Sigmoid colon (tissue), 3 donors: ENCODE measurements around the gene ZBED1.

Experiments used
- POLR2A ChIP-seq, 2 donors: fragments of 450-650 bp; IDR thresholded peaks; one replicate each; pipeline ENCODE4 v1.6.1; 2016; ENCODE audit warnings: antibody characterized with exemption in 2 of 2, mild to moderate bottlenecking in 2 of 2, moderate library complexity in 2 of 2
- TF ChIP-seq, protein P1 (sequence below), 4 experiments: fragments of 450-650 bp in 3 of 4; fragments of 200-600 bp in 1 of 4; IDR thresholded peaks; one replicate each; pipeline ENCODE4 v1.5.1; 2016 to 2019; ENCODE audit warnings: antibody characterized with exemption in 4 of 4, mild to moderate bottlenecking in 3 of 4, moderate library complexity in 2 of 4

DNA sequence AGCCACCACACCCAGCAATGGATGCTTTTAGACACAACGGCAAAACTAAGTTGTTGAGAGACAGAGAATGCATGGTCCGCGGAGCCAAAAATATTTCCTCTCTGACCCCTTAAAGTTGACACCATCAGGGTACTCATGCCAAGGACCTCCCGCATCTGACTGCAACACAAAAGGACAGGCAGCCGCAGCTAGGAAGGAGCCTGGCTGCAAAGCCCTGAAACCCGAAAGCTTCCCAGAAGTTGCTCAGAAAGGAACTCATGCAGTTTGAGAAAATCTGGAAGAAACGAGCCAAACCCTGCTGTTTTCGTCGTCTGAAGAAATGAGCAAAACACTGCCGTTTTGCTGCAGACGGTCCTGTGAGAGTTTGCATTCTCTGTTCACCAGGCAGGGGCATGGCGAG, 16.5 kb downstream of the ZBED1 start:
- TF ChIP-seq, protein P1, sequence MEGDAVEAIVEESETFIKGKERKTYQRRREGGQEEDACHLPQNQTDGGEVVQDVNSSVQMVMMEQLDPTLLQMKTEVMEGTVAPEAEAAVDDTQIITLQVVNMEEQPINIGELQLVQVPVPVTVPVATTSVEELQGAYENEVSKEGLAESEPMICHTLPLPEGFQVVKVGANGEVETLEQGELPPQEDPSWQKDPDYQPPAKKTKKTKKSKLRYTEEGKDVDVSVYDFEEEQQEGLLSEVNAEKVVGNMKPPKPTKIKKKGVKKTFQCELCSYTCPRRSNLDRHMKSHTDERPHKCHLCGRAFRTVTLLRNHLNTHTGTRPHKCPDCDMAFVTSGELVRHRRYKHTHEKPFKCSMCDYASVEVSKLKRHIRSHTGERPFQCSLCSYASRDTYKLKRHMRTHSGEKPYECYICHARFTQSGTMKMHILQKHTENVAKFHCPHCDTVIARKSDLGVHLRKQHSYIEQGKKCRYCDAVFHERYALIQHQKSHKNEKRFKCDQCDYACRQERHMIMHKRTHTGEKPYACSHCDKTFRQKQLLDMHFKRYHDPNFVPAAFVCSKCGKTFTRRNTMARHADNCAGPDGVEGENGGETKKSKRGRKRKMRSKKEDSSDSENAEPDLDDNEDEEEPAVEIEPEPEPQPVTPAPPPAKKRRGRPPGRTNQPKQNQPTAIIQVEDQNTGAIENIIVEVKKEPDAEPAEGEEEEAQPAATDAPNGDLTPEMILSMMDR (IDR thresholded peaks at IDR 0.05) = no peak
- TF ChIP-seq POLR2A (IDR thresholded peaks at IDR 0.05) = no peak
